ENCODE data around the gene RAB40AL.

Gene RAB40AL

DNA sequence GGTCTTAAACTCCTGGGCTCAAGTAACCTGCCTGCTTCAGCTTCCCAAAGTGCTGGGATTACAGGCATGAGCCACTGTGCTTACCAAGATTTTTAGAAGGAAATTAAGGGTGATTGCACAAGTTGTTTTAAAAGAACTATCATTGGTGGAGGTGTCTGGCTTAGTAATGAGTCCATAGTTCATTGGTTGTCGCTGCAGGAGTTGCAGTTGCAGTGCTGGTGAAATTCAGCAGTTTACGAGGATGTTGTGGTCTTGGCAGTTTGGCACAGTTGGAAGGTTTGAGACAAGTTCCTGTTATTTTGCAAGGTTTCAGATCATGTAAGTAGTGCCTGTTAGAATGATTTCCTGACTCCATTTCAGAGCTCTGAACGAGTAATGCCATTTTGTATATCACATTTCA lies 48.1 kb downstream of the RAB40AL start:
- no peak for DNase-seq

Measured in stimulated activated CD4-positive, alpha-beta T cell treated with anti-CD3 and anti-CD28 coated beads, Interleukin-4, amount 100 ng/mL, for 24 hours (primary cell).